K562 (cell line): ENCODE results near the gene CNOT10. TPM values are rescaled to one million over a fixed set of nuclear protein-coding genes. Genes with fewer than 3 reads are reported as not detected.
A peak's percentile ranks its signal among the peaks of the same experiment; 100 is the strongest.

Source experiments
- ATAC-seq: fragments of 200-7000 bp; cut with Tn5 transposase; 3 replicates; pipeline ENCODE4 v1.9.1; 2020; ENCODE audit warnings: moderate library complexity
- BruUV-seq: library from RNA; stranded (reverse); fragments of 400-500 nt; replicated peaks from 2 replicates; lab custom pipeline; 2021; lab: Mats Ljungman, UMichigan
- CTCF ChIA-PET: fragments of 300-600 bp; formaldehyde crosslinking; extraction: SDS; loops from one replicate; lab custom pipeline; 2021; ENCODE audit warnings: low intra/inter-chr PET ratio; lab: Yijun Ruan, JAX
- POLR2A ChIA-PET: fragments of 300-600, 350-650 bp; sonication (Branson Sonifier 250); formaldehyde crosslinking; extraction: SDS; loops from one replicate; lab custom pipeline; 2021; ENCODE audit warnings: antibody characterized with exemption, inconsistent platforms; lab: Yijun Ruan, JAX
- DNase-seq, 4 experiments: peaks; one replicate each; pipeline versions ENCODE4 v3.0.0 to v3.0.0-alpha.2; 2011 to 2018; ENCODE audit warnings: low spot score in 3 of 4, mixed read lengths in 3 of 4; ENCODE audit errors: extremely low read depth in 1 of 4
- FAIRE-seq: peaks from 2 replicates; lab custom pipeline; 2011; peaks lifted over from hg19 to GRCh38; lab: Jason Lieb, UNC
- H2AFZ ChIP-seq: 2 replicates; pipeline ENCODE4 v1.6.0; 2011; ENCODE audit warnings: low read depth, low read length, control low read depth, inconsistent platforms
- H3K27ac ChIP-seq: fragments of 200-600 bp; 3 replicates; pipeline ENCODE4 v1.8.0; 2011; ENCODE audit warnings: low read depth, mild to moderate bottlenecking, control low read depth, inconsistent platforms, low read length, moderate library complexity, mixed read lengths; ENCODE audit errors: extremely low read depth
- H3K27me3 ChIP-seq, 2 experiments: fragments of 300-600 bp in 1 of 2; 2 replicates in 1 of 2; 3 replicates in 1 of 2; pipeline versions ENCODE4 v1.6.0 to v1.8.0; 2011; ENCODE audit warnings: inconsistent platforms in 2 of 2, low read length in 2 of 2, mild to moderate bottlenecking in 1 of 2, mixed read lengths in 1 of 2, moderate library complexity in 1 of 2; ENCODE audit not compliant: control insufficient read depth in 2 of 2, insufficient read depth in 2 of 2
- H3K36me3 ChIP-seq: fragments of 300-600 bp; 3 replicates; pipeline ENCODE4 v1.8.0; 2011; ENCODE audit warnings: mild to moderate bottlenecking, low read length, inconsistent platforms; ENCODE audit not compliant: control insufficient read depth, insufficient read depth
- H3K4me1 ChIP-seq, 2 experiments: fragments of 200-600 bp in 1 of 2; replicated peaks in 1 of 2; 2 replicates in 1 of 2; 3 replicates in 1 of 2; pipeline versions ENCODE4 v1.5.1 to v1.8.0; 2011; ENCODE audit warnings: inconsistent platforms in 2 of 2, low read length in 2 of 2, mild to moderate bottlenecking in 1 of 2, mixed read lengths in 1 of 2, moderate library complexity in 1 of 2; ENCODE audit not compliant: control insufficient read depth in 2 of 2, insufficient read depth in 2 of 2
- H3K4me2 ChIP-seq: 2 replicates; pipeline ENCODE4 v1.6.1; 2011; ENCODE audit warnings: low read length, control low read depth, inconsistent platforms, mixed read lengths; ENCODE audit not compliant: insufficient read depth
- H3K4me3 ChIP-seq: fragments of 200-600 bp; sonication (generic), shearing (Covaris generic); 2 replicates; pipeline ENCODE4 v1.5.1; 2016; ENCODE audit warnings: control low read depth, inconsistent platforms
- H3K79me2 ChIP-seq: fragments of 200-600 bp; 3 replicates; pipeline ENCODE4 v1.8.0; 2011; ENCODE audit warnings: low read length, inconsistent platforms; ENCODE audit not compliant: control insufficient read depth, insufficient read depth
- H3K9ac ChIP-seq, 2 experiments: 2 replicates each; pipeline versions ENCODE4 v1.6.0 to v1.6.1; 2011; ENCODE audit warnings: low read depth in 2 of 2, low read length in 2 of 2, control low read depth in 1 of 2, inconsistent platforms in 1 of 2, mild to moderate bottlenecking in 1 of 2, mixed read lengths in 1 of 2; ENCODE audit not compliant: insufficient read depth in 1 of 2
- H3K9me1 ChIP-seq: one replicate; pipeline ENCODE4 v1.6.0; 2011; ENCODE audit warnings: inconsistent platforms, mild to moderate bottlenecking, low read length, moderate library complexity; ENCODE audit not compliant: control insufficient read depth, insufficient read depth
- H3K9me3 ChIP-seq: replicated peaks from 2 replicates; pipeline ENCODE4 v1.5.1; 2011; ENCODE audit warnings: low read depth, low read length, inconsistent platforms; ENCODE audit not compliant: control insufficient read depth, insufficient read depth
- H4K20me1 ChIP-seq: replicated peaks from 2 replicates; pipeline ENCODE4 v1.6.1; 2011; ENCODE audit warnings: low read length, inconsistent platforms, mixed read lengths; ENCODE audit not compliant: control insufficient read depth, insufficient read depth
- CCNT2 ChIP-seq: IDR thresholded peaks from 2 replicates; pipeline ENCODE4 v1.6.1; 2011; ENCODE audit warnings: borderline replicate concordance, low read depth, mild to moderate bottlenecking, moderate library complexity, mixed read lengths, low read length; ENCODE audit not compliant: insufficient read length; ENCODE audit errors: extremely low read depth
- FOS ChIP-seq: IDR thresholded peaks from 3 replicates; pipeline ENCODE4 v1.6.1; 2011; ENCODE audit not compliant: insufficient read length; ENCODE audit errors: extremely low read depth
- MAZ ChIP-seq, 2 experiments: fragments of 450-650 bp in 1 of 2; sonication (generic) in 1 of 2; formaldehyde crosslinking; IDR thresholded peaks in 1 of 2; conservative IDR thresholded peaks in 1 of 2; 2 replicates each; pipeline versions ENCODE4 v1.4.0 to v1.5.0; 2020; ENCODE audit warnings: mild to moderate bottlenecking in 1 of 2, missing genetic modification reagents in 1 of 2
- POLR2G ChIP-seq: fragments of 200-400 bp; formaldehyde crosslinking; IDR thresholded peaks from 2 replicates; pipeline ENCODE4 v1.6.1; 2017; ENCODE audit warnings: low read depth, mild to moderate bottlenecking, antibody characterized with exemption, low read length, moderate library complexity
- XRCC3 ChIP-seq: fragments of 450-650 bp; IDR thresholded peaks from 2 replicates; pipeline ENCODE4 v1.6.1; 2017; ENCODE audit warnings: mild to moderate bottlenecking, moderate library complexity
- ZNF561 ChIP-seq: fragments of 450-650 bp; formaldehyde crosslinking; conservative IDR thresholded peaks from 2 replicates; pipeline ENCODE4 v1.4.0; 2020; ENCODE audit warnings: mild to moderate bottlenecking, moderate library complexity
- WGBS: fragments of 100-300 bp; shearing (Covaris generic); methylation state at CpG from one replicate; pipeline ENCODE4 v1.1.6; 2016; ENCODE audit warnings: low coverage, mixed read lengths; ENCODE audit not compliant: insufficient coverage; ENCODE audit errors: missing lambda C conversion rate; 5-methylcytosine and 5-hydroxymethylcytosine counted together
- in situ Hi-C: fragments of 300-500 bp; cut with MboI; formaldehyde crosslinking; loops from 4 replicates; pipeline ENCODE4 v1.15.0; 2018; ENCODE audit warnings: inconsistent platforms, mixed read lengths
- intact Hi-C: fragments of 100-400 bp; cut with micrococcal nuclease; formaldehyde crosslinking; loops from 2 replicates; pipeline ENCODE4 v1.14.2; 2022
- polyA plus RNA-seq, 8 experiments: library from polyadenylated mRNA; depleted of rRNA in 4 of 8; stranded (reverse) in 5 of 8; unstranded in 3 of 8; fragments of >200 nt; fragmentation: Nextera tagmentation in 2 of 8; fragmentation: Illumina TruSeq in 1 of 8; extraction: Ambion mirVana in 2 of 8; extraction: Trizol in 1 of 8; gene quantifications; 2 replicates each; pipeline versions ENCODE4 v1.2.1 to v1.2.3, GENCODE V29; 2011 to 2014; ENCODE audit warnings: inconsistent platforms in 1 of 8, missing spikeins in 1 of 8
- total RNA-seq, 7 experiments: library from RNA; depleted of rRNA in 6 of 7; stranded (reverse); fragments of >200 nt in 6 of 7; fragmentation: Illumina TruSeq in 2 of 7; extraction: Trizol in 2 of 7; gene quantifications; 2 replicates each; pipeline versions ENCODE4 v1.2.1 to v1.2.3, GENCODE V29; 2011 to 2021; ENCODE audit warnings: low replicate concordance in 1 of 7
- TF ChIP-seq, protein P1 (sequence below): fragments of 250-450 bp; sonication (Bioruptor Pico); IDR thresholded peaks from 2 replicates; pipeline ENCODE4 v1.8.0; 2022; ENCODE audit warnings: inconsistent platforms
- TF ChIP-seq, protein P2 (sequence below): fragments of 250-450 bp; sonication (Bioruptor Pico); IDR thresholded peaks from 2 replicates; pipeline ENCODE4 v1.9.0; 2021; ENCODE audit warnings: mild to moderate bottlenecking

Gene CNOT10
- total and polyA plus RNA-seq, 9 of the 15 experiments (the other 6 are each of a cell fraction or from before 2014, with no cell fraction given) = 35.7 to 114 (median 81.9) TPM

DNA sequence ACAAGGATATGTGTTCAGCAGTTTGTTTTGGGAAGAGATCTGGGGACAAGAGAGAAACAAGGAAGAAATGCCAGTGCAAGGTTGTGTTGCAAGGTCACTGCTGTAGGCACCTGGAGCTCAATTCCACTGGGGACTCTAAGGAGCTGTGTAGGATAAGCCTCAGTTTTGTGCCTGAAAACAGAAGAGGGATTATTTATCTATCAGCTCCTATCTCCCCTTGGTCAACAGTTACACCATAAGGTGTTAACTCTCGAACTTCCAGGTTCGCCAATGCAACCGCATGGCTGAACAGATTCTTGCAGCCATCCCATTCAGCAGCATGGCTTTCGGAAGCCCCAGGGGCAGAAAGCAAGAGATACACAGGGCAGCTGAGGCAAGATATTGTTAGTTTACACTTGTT, 41.6 kb upstream of the CNOT10 start:
- no TSS peak for BruUV-seq
- no peaks in the 10 kb centered on the region for H3K9me3 ChIP-seq
- DNase-seq = no peak
- H3K27me3 ChIP-seq = peaks cover 9 to 18% of the 10 kb centered on the region in 2 experiments
- H3K9me1 ChIP-seq = no peaks in the 10 kb centered on the region
- H3K4me1 ChIP-seq = no peaks in the 10 kb centered on the region
- FAIRE-seq = peak; percentile 60
- peak; percentile 49; the same call in 2 of the 3 replicates for ATAC-seq
- no peaks in the 10 kb centered on the region for H3K79me2 ChIP-seq
- H3K4me2 ChIP-seq = no peak overlapping the region
- WGBS = 24% methylated on average over 4 of the region's 4 CpGs
- 0 out of 2 replicates have a peak overlapping the region, but pooled peaks have one; percentile 2 for H2AFZ ChIP-seq
- CTCF ChIA-PET = no interaction called here
- intact Hi-C loops (no loop called here), in situ Hi-C loops (no loop called here)
- POLR2A ChIA-PET = interaction anchor here (0.6 to 1.5 kb wide), 3 partner anchors 12 to 229 kb away, joined by 3 to 5 read pairs (median 3); no protein-coding TSS in a partner anchor
- TF ChIP-seq MAZ (CRISPR knock-in tag; conservative IDR thresholded peaks at IDR 0.05 in 1 of 2, IDR thresholded peaks at IDR 0.05 in 1 of 2) = no peak
- H4K20me1 ChIP-seq = no peaks in the 10 kb centered on the region
- no peak overlapping the region for H3K9ac ChIP-seq
- H3K27ac ChIP-seq = no peak overlapping the region
- H3K4me3 ChIP-seq = no peak overlapping the region
- H3K36me3 ChIP-seq = no peaks in the 10 kb centered on the region

DNA sequence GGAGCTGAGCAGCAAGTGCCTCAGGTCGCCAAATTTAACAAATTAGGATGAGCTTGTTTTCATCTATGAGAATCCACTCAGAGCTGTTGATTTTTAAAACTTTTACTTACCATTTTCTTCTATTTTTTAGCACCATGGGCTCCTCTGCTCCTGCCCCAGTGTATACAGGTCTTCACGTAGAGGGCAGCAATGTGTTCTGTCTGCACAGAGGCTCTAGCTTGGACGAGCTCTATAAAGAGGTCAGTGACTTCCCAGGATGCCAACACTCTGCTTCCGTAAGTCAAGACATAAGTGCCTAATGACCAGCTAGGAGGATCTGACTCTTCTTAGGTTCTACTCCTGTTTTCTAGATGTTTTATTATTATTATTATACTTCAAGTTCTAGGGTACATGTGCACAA, 41.2 kb upstream of the CNOT10 start:
- FAIRE-seq (peak; percentile 26), DNase-seq (no peak), ATAC-seq (peak; percentile 62; the same call in 2 of the 3 replicates)
- no peaks in the 10 kb centered on the region for H3K79me2 ChIP-seq
- H3K4me2 ChIP-seq = no peak overlapping the region
- in situ Hi-C loops (no loop called here), intact Hi-C loops (no loop called here)
- H3K9me1 ChIP-seq = no peaks in the 10 kb centered on the region
- no peak overlapping the region for H3K9ac ChIP-seq
- H3K4me1 ChIP-seq = no peaks in the 10 kb centered on the region
- no peaks in the 10 kb centered on the region for H4K20me1 ChIP-seq
- CTCF ChIA-PET = no interaction called here
- H2AFZ ChIP-seq = 0 out of 2 replicates have a peak overlapping the region, but pooled peaks have one; percentile 2
- TF ChIP-seq POLR2G (no peak), CCNT2 (no peak), XRCC3 (no peak), ZNF561 (no peak), FOS (no peak)
- TF ChIP-seq, protein P1, sequence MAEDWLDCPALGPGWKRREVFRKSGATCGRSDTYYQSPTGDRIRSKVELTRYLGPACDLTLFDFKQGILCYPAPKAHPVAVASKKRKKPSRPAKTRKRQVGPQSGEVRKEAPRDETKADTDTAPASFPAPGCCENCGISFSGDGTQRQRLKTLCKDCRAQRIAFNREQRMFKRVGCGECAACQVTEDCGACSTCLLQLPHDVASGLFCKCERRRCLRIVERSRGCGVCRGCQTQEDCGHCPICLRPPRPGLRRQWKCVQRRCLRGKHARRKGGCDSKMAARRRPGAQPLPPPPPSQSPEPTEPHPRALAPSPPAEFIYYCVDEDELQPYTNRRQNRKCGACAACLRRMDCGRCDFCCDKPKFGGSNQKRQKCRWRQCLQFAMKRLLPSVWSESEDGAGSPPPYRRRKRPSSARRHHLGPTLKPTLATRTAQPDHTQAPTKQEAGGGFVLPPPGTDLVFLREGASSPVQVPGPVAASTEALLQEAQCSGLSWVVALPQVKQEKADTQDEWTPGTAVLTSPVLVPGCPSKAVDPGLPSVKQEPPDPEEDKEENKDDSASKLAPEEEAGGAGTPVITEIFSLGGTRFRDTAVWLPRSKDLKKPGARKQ (CRISPR knock-in tag) = no peak
- TF ChIP-seq, protein P2, sequence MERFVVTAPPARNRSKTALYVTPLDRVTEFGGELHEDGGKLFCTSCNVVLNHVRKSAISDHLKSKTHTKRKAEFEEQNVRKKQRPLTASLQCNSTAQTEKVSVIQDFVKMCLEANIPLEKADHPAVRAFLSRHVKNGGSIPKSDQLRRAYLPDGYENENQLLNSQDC (CRISPR knock-in tag) = no peak
- H3K9me3 ChIP-seq = no peaks in the 10 kb centered on the region
- no peaks in the 10 kb centered on the region for H3K36me3 ChIP-seq
- H3K27me3 ChIP-seq = peaks cover 13 to 18% of the 10 kb centered on the region in 2 experiments
- no peak overlapping the region for H3K27ac ChIP-seq
- H3K4me3 ChIP-seq = no peak overlapping the region
- 7% methylated on average over 4 of the region's 4 CpGs for WGBS
- POLR2A ChIA-PET = interaction anchor here (1.0 to 1.5 kb wide), 2 partner anchors 13 to 16 kb away, joined by 3 to 5 read pairs; no protein-coding TSS in a partner anchor
- BruUV-seq = no TSS peak
